IMR-90 (cell line): ENCODE measurements around the gene DCTN2. TPM values are rescaled to one million over a fixed set of nuclear protein-coding genes. Genes with fewer than 3 reads are reported as not detected.

Experiments
- ATAC-seq: fragments of 200-7000 bp; cut with Tn5 transposase; 2 replicates; pipeline ENCODE4 v1.9.1; 2020; ENCODE audit warnings: low read depth, mild to moderate bottlenecking, moderate library complexity
- BruUV-seq: library from RNA; stranded (reverse); fragments of 400-500 nt; replicated peaks from 2 replicates; lab custom pipeline; 2021; lab: Mats Ljungman, UMichigan
- CTCF ChIA-PET: fragments of 300-600 bp; formaldehyde crosslinking; extraction: SDS; loops from one replicate; lab custom pipeline; 2021; ENCODE audit warnings: antibody characterized with exemption; lab: Yijun Ruan, JAX
- POLR2A ChIA-PET: fragments of 300-600 bp; sonication (Branson Sonifier 250); formaldehyde crosslinking; loops from one replicate; lab custom pipeline; 2022; ENCODE audit warnings: antibody characterized with exemption; ENCODE audit not compliant: unreplicated experiment; lab: Charles Lee
- DNase-seq: peaks from one replicate; pipeline ENCODE4 v3.0.0; 2013
- H2AFZ ChIP-seq: replicated peaks from 2 replicates; pipeline ENCODE3; 2013; ENCODE audit warnings: low read length, mild to moderate bottlenecking; ENCODE audit not compliant: poor library complexity
- H2AK5ac ChIP-seq: 2 replicates; pipeline ENCODE4 v1.6.1; 2013; ENCODE audit warnings: low read depth, low read length, inconsistent platforms
- H2AK9ac ChIP-seq: replicated peaks from 2 replicates; pipeline ENCODE3; 2013; ENCODE audit warnings: mild to moderate bottlenecking, low read depth, low read length, moderate library complexity; ENCODE audit not compliant: poor library complexity
- H2BK120ac ChIP-seq: 2 replicates; pipeline ENCODE4 v1.6.1; 2013; ENCODE audit warnings: low read depth, low read length, inconsistent platforms
- H2BK15ac ChIP-seq: 3 replicates; pipeline ENCODE4 v1.6.1; 2013; ENCODE audit warnings: low read depth, low read length, inconsistent platforms
- H2BK20ac ChIP-seq: 2 replicates; pipeline ENCODE4 v1.6.1; 2013; ENCODE audit warnings: low read depth, mild to moderate bottlenecking, inconsistent platforms, low read length, moderate library complexity
- H2BK5ac ChIP-seq: 2 replicates; pipeline ENCODE4 v1.6.1; 2013; ENCODE audit warnings: mild to moderate bottlenecking, low read depth, low read length, inconsistent platforms; ENCODE audit not compliant: poor library complexity, severe bottlenecking
- H3K14ac ChIP-seq: replicated peaks from 2 replicates; pipeline ENCODE4 v1.6.1; 2013; ENCODE audit warnings: low read depth, low read length, inconsistent platforms
- H3K18ac ChIP-seq: 2 replicates; pipeline ENCODE4 v1.6.1; 2013; ENCODE audit warnings: low read depth, low read length, control low read depth
- H3K23ac ChIP-seq: 2 replicates; pipeline ENCODE4 v1.6.1; 2013; ENCODE audit warnings: low read depth, low read length, inconsistent platforms
- H3K27ac ChIP-seq: 2 replicates; pipeline ENCODE4 v1.5.1; 2013; ENCODE audit warnings: mild to moderate bottlenecking, control low read depth, low read length; ENCODE audit not compliant: insufficient read depth
- H3K27me3 ChIP-seq: 2 replicates; pipeline ENCODE4 v1.6.1; 2013; ENCODE audit warnings: low read length; ENCODE audit not compliant: control insufficient read depth, insufficient read depth
- H3K36me3 ChIP-seq: 2 replicates; pipeline ENCODE4 v1.6.1; 2013; ENCODE audit warnings: low read length, mixed read lengths; ENCODE audit not compliant: control insufficient read depth, insufficient read depth
- H3K4ac ChIP-seq: 2 replicates; pipeline ENCODE4 v1.6.1; 2013; ENCODE audit warnings: low read depth, low read length, inconsistent platforms
- H3K4me1 ChIP-seq: 2 replicates; pipeline ENCODE4 v1.6.1; 2013; ENCODE audit warnings: low read length, mixed read lengths; ENCODE audit not compliant: control insufficient read depth, insufficient read depth
- H3K4me2 ChIP-seq: 2 replicates; pipeline ENCODE4 v1.6.1; 2013; ENCODE audit warnings: low read depth, mild to moderate bottlenecking, control low read depth, low read length, moderate library complexity
- H3K4me3 ChIP-seq: 2 replicates; pipeline ENCODE4 v1.5.1; 2013; ENCODE audit warnings: low read depth, mild to moderate bottlenecking, control low read depth, low read length, moderate library complexity; ENCODE audit not compliant: insufficient read depth
- H3K56ac ChIP-seq: 2 replicates; pipeline ENCODE4 v1.6.1; 2013; ENCODE audit warnings: low read length, inconsistent platforms; ENCODE audit not compliant: insufficient read depth; ENCODE audit errors: extremely low read depth
- H3K79me1 ChIP-seq, 2 experiments: 2 replicates each; pipeline ENCODE4 v1.6.1; 2013; ENCODE audit warnings: low read length in 2 of 2, inconsistent platforms in 1 of 2, low read depth in 1 of 2
- H3K9ac ChIP-seq: 2 replicates; pipeline ENCODE4 v1.6.1; 2013; ENCODE audit warnings: low read depth, low read length, control low read depth
- H3K9me1 ChIP-seq: 2 replicates; pipeline ENCODE4 v1.6.1; 2013; ENCODE audit warnings: low read length, inconsistent platforms; ENCODE audit not compliant: insufficient read depth
- H3K9me3 ChIP-seq: 2 replicates; pipeline ENCODE4 v1.6.1; 2013; ENCODE audit warnings: low read length; ENCODE audit not compliant: control insufficient read depth, insufficient read depth
- H4K20me1 ChIP-seq: 2 replicates; pipeline ENCODE4 v1.6.1; 2013; ENCODE audit warnings: low read length, inconsistent platforms; ENCODE audit not compliant: insufficient read depth
- H4K5ac ChIP-seq: 2 replicates; pipeline ENCODE4 v1.6.1; 2013; ENCODE audit warnings: mild to moderate bottlenecking, low read depth, low read length, control low read depth
- H4K8ac ChIP-seq, 2 experiments: 2 replicates each; pipeline ENCODE4 v1.6.1; 2013; ENCODE audit warnings: low read depth in 2 of 2, low read length in 2 of 2, control low read depth in 1 of 2, inconsistent platforms in 1 of 2
- H4K91ac ChIP-seq: 2 replicates; pipeline ENCODE4 v1.6.1; 2013; ENCODE audit warnings: low read depth, low read length, inconsistent platforms; ENCODE audit not compliant: insufficient read depth
- CEBPB ChIP-seq: IDR thresholded peaks from 2 replicates; pipeline ENCODE4 v1.6.1; 2012; ENCODE audit warnings: low read depth, low read length, improper control_type of control experiment
- NFE2L2 ChIP-seq: fragments of 150-350 bp; IDR thresholded peaks from 2 replicates; pipeline ENCODE4 v1.6.1; 2016; ENCODE audit warnings: low read depth, mild to moderate bottlenecking, low read length
- POLR2A ChIP-seq: IDR thresholded peaks from 2 replicates; pipeline ENCODE4 v1.6.1; 2012; ENCODE audit warnings: mild to moderate bottlenecking, low read depth, low read length
- RAD21 ChIP-seq: IDR thresholded peaks from 2 replicates; pipeline ENCODE4 v1.6.1; 2012; ENCODE audit warnings: low read length, improper control_type of control experiment
- RFX5 ChIP-seq: IDR thresholded peaks from 2 replicates; pipeline ENCODE4 v1.8.0; 2012; ENCODE audit warnings: low read depth, mild to moderate bottlenecking, low read length, moderate library complexity
- SMC3 ChIP-seq: fragments of 150-350 bp; IDR thresholded peaks from 2 replicates; pipeline ENCODE4 v1.6.1; 2016; ENCODE audit warnings: low read depth, mild to moderate bottlenecking, antibody characterized with exemption, low read length, moderate library complexity
- WGBS, 2 experiments: methylation state at CpG; one replicate each; pipeline versions ENCODE4 v1.1.5 to v1.1.7; 2013; ENCODE audit warnings: missing lambda C conversion rate in 2 of 2; ENCODE audit not compliant: insufficient read length in 1 of 2; ENCODE audit errors: extremely low coverage in 2 of 2; 5-methylcytosine and 5-hydroxymethylcytosine counted together
- dilution Hi-C: fragments of 300-500 bp; cut with HindIII; formaldehyde crosslinking; loops from one replicate; pipeline ENCODE4 v1.14.3; 2018; ENCODE audit warnings: low sequenced_read_pairs; ENCODE audit not compliant: unreplicated experiment
- in situ Hi-C: fragments of 300-500 bp; cut with MboI; formaldehyde crosslinking; loops from 3 replicates; pipeline ENCODE4 v1.14.3; 2019; ENCODE audit warnings: low sequenced_read_pairs, inconsistent platforms, mixed read lengths
- intact Hi-C: fragments of 100-400 bp; cut with micrococcal nuclease; formaldehyde crosslinking; loops from 2 replicates; pipeline ENCODE4 v1.10.0; 2022
- polyA plus RNA-seq, 3 experiments: library from polyadenylated mRNA; depleted of rRNA; stranded (reverse); fragments of >200 nt; gene quantifications; 2 replicates each; pipeline ENCODE4 v1.2.3, GENCODE V29; 2012; ENCODE audit warnings: low replicate concordance in 1 of 3
- total RNA-seq: library from RNA; depleted of rRNA; stranded (reverse); fragments of >200 nt; gene quantifications from 2 replicates; pipeline ENCODE4 v1.2.3, GENCODE V29; 2012
- TF ChIP-seq, protein P1 (sequence below): fragments of 150-350 bp; IDR thresholded peaks from 2 replicates; pipeline ENCODE4 v1.6.1; 2016; ENCODE audit warnings: low read depth, mild to moderate bottlenecking, low read length, moderate library complexity, borderline replicate concordance
- TF ChIP-seq, protein P2 (sequence below): fragments of 150-350 bp; IDR thresholded peaks from 2 replicates; pipeline ENCODE4 v1.6.1; 2017; ENCODE audit warnings: mild to moderate bottlenecking, antibody characterized with exemption, low read length, low read depth

DCTN2 gene
- total and polyA plus RNA-seq, 2 of the 4 experiments (the other 2 are of a cell fraction): 125 to 130 TPM

DNA sequence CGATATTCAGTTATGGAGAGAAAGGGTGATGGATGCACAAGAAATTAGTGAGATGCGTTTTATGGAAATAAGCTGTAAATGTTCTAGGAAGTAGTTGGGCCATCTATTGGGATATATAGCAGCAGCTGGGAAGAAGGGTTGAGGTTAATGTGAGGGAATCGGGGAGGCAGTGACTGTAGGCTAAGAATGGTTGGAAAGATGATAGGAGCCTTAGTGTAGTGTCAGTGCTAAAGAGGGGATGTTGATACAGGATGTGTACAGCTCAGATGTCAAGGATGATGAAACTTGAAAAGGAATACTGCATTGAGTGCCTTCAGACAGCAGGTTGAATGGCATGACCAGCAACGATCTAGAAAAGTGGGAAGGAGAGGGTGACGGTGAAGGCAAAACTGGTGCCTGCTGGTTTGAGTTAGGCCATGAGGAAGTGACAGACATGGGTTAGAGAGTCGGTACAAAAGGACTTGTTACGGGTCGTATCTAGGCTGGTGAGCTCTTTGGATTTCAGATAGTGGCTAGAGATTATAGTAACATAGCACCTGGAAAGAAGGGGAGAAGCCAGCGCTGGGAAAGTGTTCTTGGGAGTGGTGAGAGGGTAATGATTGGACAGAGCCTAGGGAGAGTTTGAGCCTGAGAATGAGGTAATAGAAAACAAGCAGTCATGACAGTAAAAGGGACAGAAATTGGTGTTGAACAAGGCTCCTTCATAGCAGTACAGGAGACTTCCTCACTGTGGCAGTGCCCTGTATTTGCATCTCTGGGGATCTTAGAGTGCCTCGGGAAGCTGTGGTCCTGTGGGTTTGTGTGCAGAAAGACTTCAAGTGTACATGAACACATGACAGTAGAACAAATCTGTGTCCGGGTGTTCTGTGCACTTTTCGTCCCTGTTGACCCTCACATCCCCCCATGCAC is 49.5 kb downstream of the DCTN2 start:
- Histone ChIP-seq H3K9me1 (peaks cover 14% of the 10 kb centered on the region), H3K9ac (no peak overlapping the region), H2AK9ac (peak overlapping the region; percentile 28), H3K4ac (no peak overlapping the region), H3K27me3 (no peaks in the 10 kb centered on the region), H2BK5ac (no peak overlapping the region), H3K4me1 (no peaks in the 10 kb centered on the region), H4K5ac (no peak overlapping the region), H3K9me3 (no peaks in the 10 kb centered on the region), H4K8ac (no peak overlapping the region), H3K56ac (no peak overlapping the region), H3K27ac (no peak overlapping the region), H3K23ac (no peak overlapping the region), H2BK120ac (no peak overlapping the region), H4K20me1 (peaks cover 28% of the 10 kb centered on the region; the same call in 1 of the 2 replicates), H2BK15ac (no peak overlapping the region), H2BK20ac (no peak overlapping the region), H4K91ac (no peak overlapping the region), H3K79me1 (peaks cover 46 to 48% of the 10 kb centered on the region in 2 experiments), H3K36me3 (peaks cover 48% of the 10 kb centered on the region), H2AFZ (no peak overlapping the region), H3K4me2 (no peak overlapping the region), H3K14ac (no peak overlapping the region), H3K18ac (no peak overlapping the region), H3K4me3 (no peak overlapping the region), H2AK5ac (no peak overlapping the region)
- WGBS, 2 experiments: 97% methylated on average over 8 of the region's 12 CpGs; no CpG with 5 or more reads in 1 of the 2 experiments
- no peak for ATAC-seq
- no peak for DNase-seq
- intact Hi-C loops: no loop called here
- no peak for TF ChIP-seq NFE2L2
- no peak for TF ChIP-seq SMC3
- no peak for TF ChIP-seq CEBPB
- no peak for TF ChIP-seq POLR2A
- TF ChIP-seq, protein P1, sequence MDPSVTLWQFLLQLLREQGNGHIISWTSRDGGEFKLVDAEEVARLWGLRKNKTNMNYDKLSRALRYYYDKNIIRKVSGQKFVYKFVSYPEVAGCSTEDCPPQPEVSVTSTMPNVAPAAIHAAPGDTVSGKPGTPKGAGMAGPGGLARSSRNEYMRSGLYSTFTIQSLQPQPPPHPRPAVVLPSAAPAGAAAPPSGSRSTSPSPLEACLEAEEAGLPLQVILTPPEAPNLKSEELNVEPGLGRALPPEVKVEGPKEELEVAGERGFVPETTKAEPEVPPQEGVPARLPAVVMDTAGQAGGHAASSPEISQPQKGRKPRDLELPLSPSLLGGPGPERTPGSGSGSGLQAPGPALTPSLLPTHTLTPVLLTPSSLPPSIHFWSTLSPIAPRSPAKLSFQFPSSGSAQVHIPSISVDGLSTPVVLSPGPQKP: no peak
- no peak for TF ChIP-seq RAD21
- TF ChIP-seq RFX5: no peak
- TF ChIP-seq, protein P2, sequence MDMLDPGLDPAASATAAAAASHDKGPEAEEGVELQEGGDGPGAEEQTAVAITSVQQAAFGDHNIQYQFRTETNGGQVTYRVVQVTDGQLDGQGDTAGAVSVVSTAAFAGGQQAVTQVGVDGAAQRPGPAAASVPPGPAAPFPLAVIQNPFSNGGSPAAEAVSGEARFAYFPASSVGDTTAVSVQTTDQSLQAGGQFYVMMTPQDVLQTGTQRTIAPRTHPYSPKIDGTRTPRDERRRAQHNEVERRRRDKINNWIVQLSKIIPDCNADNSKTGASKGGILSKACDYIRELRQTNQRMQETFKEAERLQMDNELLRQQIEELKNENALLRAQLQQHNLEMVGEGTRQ: no peak
- dilution Hi-C loops: no loop called here
- BruUV-seq: no TSS peak
- CTCF ChIA-PET: no interaction called here
- POLR2A ChIA-PET: no interaction called here
- in situ Hi-C loops: no loop called here
